GM20000 (cell line): Measurements from ENCODE around the gene CEND1.

Source experiments
- DNase-seq: peaks from one replicate; pipeline ENCODE4 v3.0.0; 2012; ENCODE audit warnings: low spot score
- TF ChIP-seq, protein P1 (sequence below): IDR thresholded peaks from 2 replicates; pipeline ENCODE4 v1.5.1; 2012; ENCODE audit warnings: mild to moderate bottlenecking, control low read depth; ENCODE audit errors: extremely low read depth, missing control alignments

The CEND1 gene

DNA sequence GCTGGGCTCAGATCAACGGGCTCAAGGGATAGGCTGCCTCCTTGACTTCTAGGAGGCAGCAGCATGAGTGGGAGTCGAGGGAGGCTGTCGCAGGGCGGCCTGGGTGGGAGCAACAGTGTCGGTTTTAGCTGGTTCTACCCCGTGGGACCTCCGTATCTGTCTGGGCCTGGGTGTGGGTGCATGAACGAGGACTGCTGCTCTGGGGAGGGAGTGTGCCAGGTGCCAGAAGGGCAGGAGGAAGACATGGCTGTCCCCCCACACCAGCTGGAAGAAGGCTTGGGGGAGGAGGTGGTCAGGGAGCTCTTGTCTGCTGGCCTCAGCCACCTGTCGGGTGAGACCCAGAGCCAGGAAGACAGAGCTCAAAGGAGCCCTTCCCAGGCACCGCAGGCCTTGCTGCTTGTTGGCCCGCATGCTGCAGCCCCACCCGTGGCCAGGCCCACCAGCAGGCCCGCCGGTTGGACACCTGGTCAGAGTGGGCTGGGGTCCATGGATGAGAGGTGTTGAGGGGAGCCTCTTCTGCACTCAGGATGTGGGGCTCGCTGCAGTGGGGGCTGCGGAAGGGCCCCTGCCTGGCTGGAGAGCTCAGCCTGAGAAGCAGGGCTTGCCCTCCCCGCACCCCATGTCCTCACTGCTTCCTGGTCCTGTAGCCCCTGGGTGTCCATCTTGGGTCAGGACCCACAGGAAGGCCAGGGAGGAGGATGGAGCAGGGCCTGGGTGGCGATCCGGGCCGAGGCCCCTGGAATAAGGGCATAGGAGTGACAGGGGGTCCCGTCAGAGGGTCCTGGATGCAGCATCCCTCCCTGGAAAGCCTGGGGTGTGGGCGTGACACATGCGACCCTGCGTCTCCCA is 3.4 kb downstream of the CEND1 start:
- no peak for DNase-seq
- TF ChIP-seq, protein P1, sequence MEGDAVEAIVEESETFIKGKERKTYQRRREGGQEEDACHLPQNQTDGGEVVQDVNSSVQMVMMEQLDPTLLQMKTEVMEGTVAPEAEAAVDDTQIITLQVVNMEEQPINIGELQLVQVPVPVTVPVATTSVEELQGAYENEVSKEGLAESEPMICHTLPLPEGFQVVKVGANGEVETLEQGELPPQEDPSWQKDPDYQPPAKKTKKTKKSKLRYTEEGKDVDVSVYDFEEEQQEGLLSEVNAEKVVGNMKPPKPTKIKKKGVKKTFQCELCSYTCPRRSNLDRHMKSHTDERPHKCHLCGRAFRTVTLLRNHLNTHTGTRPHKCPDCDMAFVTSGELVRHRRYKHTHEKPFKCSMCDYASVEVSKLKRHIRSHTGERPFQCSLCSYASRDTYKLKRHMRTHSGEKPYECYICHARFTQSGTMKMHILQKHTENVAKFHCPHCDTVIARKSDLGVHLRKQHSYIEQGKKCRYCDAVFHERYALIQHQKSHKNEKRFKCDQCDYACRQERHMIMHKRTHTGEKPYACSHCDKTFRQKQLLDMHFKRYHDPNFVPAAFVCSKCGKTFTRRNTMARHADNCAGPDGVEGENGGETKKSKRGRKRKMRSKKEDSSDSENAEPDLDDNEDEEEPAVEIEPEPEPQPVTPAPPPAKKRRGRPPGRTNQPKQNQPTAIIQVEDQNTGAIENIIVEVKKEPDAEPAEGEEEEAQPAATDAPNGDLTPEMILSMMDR = no peak

DNA sequence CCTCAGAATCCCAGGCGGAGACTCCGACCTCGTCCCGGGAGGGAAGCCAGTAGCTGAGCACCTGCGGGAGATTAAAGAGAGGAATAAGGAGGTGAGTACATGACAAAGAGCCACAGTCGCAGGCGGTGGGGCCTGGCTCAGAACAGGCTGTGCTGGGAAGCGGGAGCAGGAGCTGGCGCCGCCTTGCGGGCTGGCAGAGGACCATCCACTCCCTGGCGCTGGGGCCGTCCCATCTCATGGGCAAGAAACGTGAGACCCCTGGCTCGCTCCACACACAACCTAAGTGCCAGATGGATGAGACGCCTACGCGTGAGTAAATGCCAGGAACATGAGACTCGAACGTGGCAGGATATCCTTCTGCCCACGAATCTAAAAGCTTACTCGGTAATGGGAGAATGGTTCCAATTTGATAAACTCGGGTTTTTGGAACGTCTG is 6.3 kb downstream of the CEND1 start:
- DNase-seq = no peak

DNA sequence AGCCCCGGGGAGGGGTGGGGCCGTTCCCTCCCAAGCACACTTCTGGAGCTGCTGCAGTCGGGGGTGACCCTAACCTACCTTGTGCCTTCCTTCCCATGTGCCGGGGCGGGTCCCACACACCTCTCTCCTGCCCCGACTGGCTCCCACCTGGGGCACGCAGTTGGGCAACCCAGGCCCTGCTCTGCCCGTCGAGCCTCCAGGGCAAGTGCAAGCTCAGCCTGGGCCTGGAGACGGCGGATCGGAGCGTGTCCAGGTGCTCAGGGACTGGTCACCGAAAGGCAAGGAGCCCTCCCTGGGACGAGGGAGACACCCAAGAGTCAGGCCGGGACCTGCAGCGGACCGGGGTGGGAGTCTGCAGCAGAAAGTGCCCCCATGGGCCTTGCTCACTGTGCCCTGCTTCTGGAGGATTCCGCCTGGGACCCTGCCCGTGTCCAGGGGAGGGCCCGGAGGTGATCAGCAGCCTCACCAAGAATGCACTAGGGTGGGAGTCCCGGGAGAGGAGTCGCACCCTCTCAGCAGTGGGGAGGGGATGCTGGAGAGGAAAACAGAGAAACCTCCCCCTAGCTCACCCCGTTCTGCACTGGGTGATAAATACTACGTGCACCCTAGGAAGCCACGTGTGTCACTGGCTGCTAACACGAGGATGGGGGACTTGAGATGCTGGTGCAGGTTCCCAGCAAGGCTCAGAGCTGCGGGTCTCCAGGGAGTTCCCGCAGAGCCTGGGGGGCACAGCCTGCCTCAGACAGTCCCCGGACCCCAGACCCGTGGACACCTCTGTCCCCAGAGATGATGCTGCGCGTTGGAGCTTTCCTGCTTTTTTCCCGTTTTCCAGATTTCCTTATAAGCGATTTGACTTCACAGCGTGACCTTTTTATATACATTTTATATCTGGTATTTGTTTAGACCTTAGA is 7.4 kb downstream of the CEND1 start:
- TF ChIP-seq, protein P1 = no peak
- DNase-seq = no peak

More for the DNA sequence above, 6.3 kb downstream of the CEND1 start:
- TF ChIP-seq, protein P1 = no peak

DNA sequence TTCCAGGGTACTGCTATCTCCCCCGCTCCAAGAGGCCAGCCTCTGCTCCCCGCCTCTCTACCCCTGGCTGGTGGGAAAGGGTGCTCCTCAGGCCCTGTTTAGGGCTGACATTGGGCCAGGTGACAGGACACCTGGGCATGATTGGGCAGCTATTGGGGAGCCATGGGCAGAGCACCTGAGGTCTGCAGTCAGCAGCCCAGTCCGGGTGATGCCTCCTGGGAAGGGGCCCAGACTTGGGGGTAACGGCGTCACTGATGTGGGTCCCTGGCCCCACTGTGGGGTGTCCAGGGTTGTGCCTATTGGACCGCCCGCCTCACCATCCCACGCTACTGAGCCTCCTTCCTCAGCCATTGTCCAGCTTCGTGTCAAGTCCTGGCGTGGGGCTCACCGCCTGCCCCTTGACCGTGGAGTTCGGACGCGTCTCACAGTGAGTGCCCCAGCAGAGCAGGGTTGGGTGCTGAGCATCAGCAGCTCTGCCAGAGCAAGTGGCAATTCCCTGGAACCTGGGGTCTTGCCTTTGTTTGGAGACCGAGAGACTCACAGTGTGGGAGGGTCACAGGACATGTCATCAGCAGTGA is 9.8 kb downstream of the CEND1 start:
- DNase-seq = no peak
- TF ChIP-seq, protein P1 = no peak

DNA sequence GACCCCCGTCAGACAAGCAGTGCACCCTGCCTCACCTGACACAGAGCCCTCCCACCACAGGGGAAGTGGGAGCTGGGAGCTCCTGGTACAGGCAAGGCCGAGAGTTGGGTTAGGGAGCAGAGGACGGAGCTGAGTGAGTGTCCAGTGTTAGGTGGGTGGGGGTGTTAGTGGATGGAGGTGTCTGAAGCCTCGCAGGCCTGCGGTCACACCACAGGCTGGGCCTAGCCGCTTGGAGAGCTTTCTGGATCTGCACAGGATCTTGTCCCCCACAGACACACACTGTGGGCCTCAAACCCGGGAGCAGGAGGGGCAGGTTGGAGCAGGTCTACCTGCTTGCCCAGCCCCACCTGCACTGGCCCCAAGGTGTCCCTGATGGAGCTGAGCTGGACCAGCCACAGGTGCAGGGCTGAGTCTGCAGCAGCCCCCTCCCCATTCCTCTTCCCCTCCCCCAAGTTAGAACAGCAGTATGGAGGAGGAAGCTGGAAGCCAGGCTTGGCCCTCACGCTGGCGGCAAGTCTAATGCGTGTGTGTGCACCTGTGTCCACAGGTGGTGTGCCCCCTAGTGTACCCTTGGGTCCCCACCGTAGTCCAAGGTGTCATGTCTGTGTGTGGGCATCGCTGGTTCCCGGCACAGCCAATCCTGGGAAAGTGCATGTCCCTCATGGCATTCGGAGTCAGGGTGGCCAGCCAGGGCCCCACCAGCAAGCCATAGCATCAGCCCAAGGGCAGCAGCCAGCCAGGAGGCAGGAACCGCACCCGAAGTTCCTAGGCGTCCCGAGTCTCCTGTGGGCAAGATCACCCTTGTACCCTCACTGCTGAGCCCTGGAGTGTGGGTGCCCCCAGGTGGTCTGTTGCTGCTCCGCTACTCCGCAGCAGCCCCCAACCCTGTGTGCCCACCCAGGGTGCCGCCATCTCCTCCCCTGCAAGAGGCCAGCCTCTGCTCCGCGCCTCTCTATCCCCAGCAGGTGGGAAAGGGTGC is 10.6 kb downstream of the CEND1 start:
- no peak for DNase-seq
- TF ChIP-seq, protein P1 = no peak
